NCI-H2227 (cell line): ENCODE measurements around the gene NPLOC4.
"Not testable (repeated sequence)": the region's sequence is repeated elsewhere in the genome, so short reads cannot be mapped to it uniquely, and the experiment has no call there.

Source experiments
- DNase-seq: peaks from one replicate; lab custom pipeline; 2025; ENCODE audit not compliant: unreplicated experiment; lab: John Stamatoyannopoulos, UW

The NPLOC4 gene

GRCh38 chr17:81535480-81536298, 101.2 kb downstream of the NPLOC4 start:
- DNase-seq, result no peak

- no peak for DNase-seq
Observed at GRCh38 chr17:81535007-81535328, 101.9 kb downstream of the NPLOC4 start.

- DNase-seq, result no peak
Observed at GRCh38 chr17:81534157-81535006, 102.5 kb downstream of the NPLOC4 start.

- DNase-seq, result no peak
Observed at GRCh38 chr17:81533339-81534141, 103.4 kb downstream of the NPLOC4 start.

GRCh38 chr17:81532490-81533287, 104.2 kb downstream of the NPLOC4 start:
- DNase-seq, result no peak

- not testable (repeated sequence) for DNase-seq
Observed at GRCh38 chr17:81531998-81532404, 104.9 kb downstream of the NPLOC4 start.

- DNase-seq, result not testable (repeated sequence)
Observed at GRCh38 chr17:81531013-81531412, 105.9 kb downstream of the NPLOC4 start.

- no peak for DNase-seq
Observed at GRCh38 chr17:81529437-81529803, 107.5 kb downstream of the NPLOC4 start.

- no peak for DNase-seq
Observed at GRCh38 chr17:81528651-81529436, 108.1 kb downstream of the NPLOC4 start.

GRCh38 chr17:81528384-81528650, 108.6 kb downstream of the NPLOC4 start:
- no peak for DNase-seq

GRCh38 chr17:81527591-81528383, 109.1 kb downstream of the NPLOC4 start, which contains the start of gene FSCN2:
Gene FSCN2 (plus strand): TSS chr17:81528377. CDS start chr17:81528532, 155 bp downstream.
- no peak for DNase-seq

GRCh38 chr17:81526662-81527571, 110.0 kb downstream of the NPLOC4 start:
- DNase-seq, result no peak

GRCh38 chr17:81524865-81525159, 112.1 kb downstream of the NPLOC4 start:
- DNase-seq, result no peak

- no peak for DNase-seq
Observed at GRCh38 chr17:81524039-81524864, 112.7 kb downstream of the NPLOC4 start.

- peak; percentile 65 for DNase-seq
Observed at GRCh38 chr17:81523402-81524038, 113.4 kb downstream of the NPLOC4 start.

- no peak for DNase-seq
Observed at GRCh38 chr17:81522491-81523401, 114.2 kb downstream of the NPLOC4 start.
